K562 (cell line): Measurements from ENCODE around the gene CD300LB.

Experiments used
- CTCF ChIP-seq, 3 experiments: IDR thresholded peaks in 2 of 3; conservative IDR thresholded peaks in 1 of 3; 2 replicates each; pipeline ENCODE4 v1.5.1; 2011 to 2012; ENCODE audit warnings: low read length in 3 of 3, mild to moderate bottlenecking in 3 of 3, control low read depth in 2 of 3, improper control_type of control experiment in 1 of 3, inconsistent platforms in 1 of 3, low read depth in 1 of 3, mixed read lengths in 1 of 3, moderate library complexity in 1 of 3; ENCODE audit not compliant: insufficient read depth in 2 of 3
- FIP1L1 ChIP-seq: fragments of 200-400 bp; formaldehyde crosslinking; IDR thresholded peaks from 2 replicates; pipeline ENCODE4 v1.6.1; 2018; ENCODE audit warnings: mild to moderate bottlenecking, low read depth, low read length; ENCODE audit not compliant: poor library complexity, severe bottlenecking
- FOXM1 ChIP-seq, 2 experiments: fragments of 450-650 bp in 1 of 2; sonication (generic) in 1 of 2; formaldehyde crosslinking in 1 of 2; IDR thresholded peaks; 2 replicates each; pipeline versions ENCODE4 v1.6.1 to v1.9.0; 2017 to 2022; ENCODE audit warnings: low read depth in 2 of 2, mild to moderate bottlenecking in 2 of 2, missing genetic modification reagents in 1 of 2, moderate library complexity in 1 of 2
- MTA3 ChIP-seq: fragments of 450-650 bp; formaldehyde crosslinking; IDR thresholded peaks from 2 replicates; pipeline ENCODE4 v1.6.1; 2017; ENCODE audit warnings: mild to moderate bottlenecking, borderline replicate concordance
- POLR2A ChIP-seq: fragments of 450-650 bp; conservative IDR thresholded peaks from 2 replicates; pipeline ENCODE4 v1.6.1; 2016

- TF ChIP-seq MTA3: no peak
- TF ChIP-seq CTCF (IDR thresholded peaks at IDR 0.05 in 2 of 3, conservative IDR thresholded peaks at IDR 0.05 in 1 of 3; ENCODE audit: insufficient read depth in 2 of 3, low read depth in 1 of 3, low read length in 3 of 3): no peak
- no peak for TF ChIP-seq POLR2A
- no peak for TF ChIP-seq FIP1L1
- TF ChIP-seq FOXM1 (IDR thresholded peaks at IDR 0.05; ENCODE audit: low read depth): no peak
- TF ChIP-seq FOXM1 (CRISPR knock-in tag; IDR thresholded peaks at IDR 0.05; ENCODE audit: low read depth): no peak
Observed at GRCh38 chr17:74485022-74485743, 46.1 kb downstream of the CD300LB start.
